HS-5 (cell line): ENCODE measurements around the gene DIS3L2.
"Not testable (repeated sequence)": the region's sequence is repeated elsewhere in the genome, so short reads cannot be mapped to it uniquely, and the experiment has no call there.

Experiments
- DNase-seq: peaks from one replicate; pipeline ENCODE4 v3.0.0-alpha.2; 2012; ENCODE audit warnings: low read depth

The DIS3L2 gene

DNA sequence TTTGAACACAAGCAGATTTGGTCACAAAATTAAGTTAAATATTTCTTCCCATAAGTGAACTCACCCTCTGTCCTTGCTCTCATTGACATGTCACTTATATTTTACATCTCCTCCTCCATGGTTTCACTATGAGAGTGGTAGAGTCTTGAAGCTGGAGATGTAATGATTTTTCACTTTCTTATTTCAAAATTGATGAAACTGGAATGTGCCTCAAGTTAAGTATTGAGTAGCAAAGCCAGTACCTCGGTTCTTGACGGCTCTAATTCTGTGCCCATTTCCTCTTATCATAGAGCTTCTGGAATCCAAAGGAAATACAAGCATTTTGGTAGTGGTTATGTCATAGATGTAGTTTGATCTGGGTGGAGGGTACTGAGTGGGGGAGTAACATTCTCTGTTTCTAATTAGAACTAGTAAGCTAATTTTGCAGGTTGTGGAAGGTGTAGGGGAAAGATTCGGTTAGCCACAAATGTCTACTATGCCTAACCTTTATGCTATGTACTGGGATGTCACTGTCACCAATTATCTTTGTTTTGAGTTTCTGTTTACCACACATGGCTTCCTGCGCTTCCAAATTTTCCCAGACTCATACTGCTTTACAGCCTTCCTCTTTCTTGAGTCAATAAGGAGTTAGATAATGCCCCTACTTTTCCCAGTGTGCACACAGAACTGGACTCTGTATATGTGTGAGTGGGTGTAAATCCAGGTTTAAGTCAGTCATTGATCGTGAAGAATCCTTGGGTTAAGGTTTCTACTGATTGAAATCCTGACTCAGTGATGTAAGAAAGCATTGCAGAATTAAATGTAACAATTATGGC lies 96.8 kb downstream of the DIS3L2 start:
- no peak for DNase-seq

DNA sequence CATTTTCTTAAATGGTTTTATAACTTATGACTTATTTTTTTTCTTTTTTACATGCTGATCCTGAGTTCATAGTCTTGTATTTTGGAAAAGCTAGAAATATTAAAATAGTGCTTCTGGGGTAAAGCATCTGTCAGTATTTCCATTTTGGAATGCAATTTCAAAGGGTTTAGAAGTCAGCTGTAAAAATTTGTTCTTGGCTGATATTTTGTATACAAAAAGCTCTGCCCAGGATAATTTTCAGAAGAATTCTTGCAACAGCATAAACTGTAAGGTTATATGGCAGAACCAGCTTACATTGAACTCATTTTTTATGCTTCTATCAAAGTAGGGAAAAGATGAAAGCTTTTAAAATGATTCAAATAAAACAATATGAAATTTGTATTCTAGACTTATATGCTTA lies 97.4 kb downstream of the DIS3L2 start:
- no peak for DNase-seq

DNA sequence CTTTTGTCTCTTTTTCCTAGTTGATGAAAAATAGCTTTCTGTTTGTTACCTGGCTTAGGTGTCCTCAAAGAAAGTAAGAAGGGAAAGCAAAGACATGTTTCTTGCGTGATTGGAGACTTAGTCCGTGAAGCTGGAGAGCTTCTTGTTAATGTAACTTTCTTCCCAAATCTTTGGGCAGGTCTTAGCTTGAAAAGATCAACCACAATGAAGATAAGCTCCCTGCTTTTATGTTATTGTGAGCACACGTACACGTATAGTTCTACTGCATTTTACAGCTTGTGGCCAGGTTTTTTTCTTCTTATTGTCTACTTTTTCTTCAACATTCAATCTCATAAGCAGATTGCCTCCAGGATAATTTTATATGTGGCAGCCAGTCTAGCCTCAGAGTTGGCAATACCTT lies 99.8 kb downstream of the DIS3L2 start:
- DNase-seq: no peak

DNA sequence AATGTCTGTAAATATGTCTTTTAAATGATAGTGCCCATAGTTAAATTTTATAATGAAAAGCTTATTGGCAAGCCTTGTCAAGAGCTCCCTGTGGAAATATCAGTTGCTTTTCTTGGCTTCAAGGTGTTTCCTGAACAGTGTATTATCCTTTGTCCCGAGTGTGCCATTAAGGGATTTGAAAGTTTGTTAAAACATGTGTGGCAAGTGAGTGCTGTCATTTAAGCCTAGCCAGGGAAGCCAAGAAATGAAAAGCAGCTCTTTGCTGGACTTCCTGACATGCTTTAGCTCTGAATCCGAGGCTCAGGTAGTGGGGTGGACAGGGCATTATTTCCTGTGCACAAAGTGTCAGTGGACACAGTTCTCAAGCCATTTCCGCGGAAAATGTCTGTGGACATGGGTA lies 111.5 kb downstream of the DIS3L2 start:
- no peak for DNase-seq

DNA sequence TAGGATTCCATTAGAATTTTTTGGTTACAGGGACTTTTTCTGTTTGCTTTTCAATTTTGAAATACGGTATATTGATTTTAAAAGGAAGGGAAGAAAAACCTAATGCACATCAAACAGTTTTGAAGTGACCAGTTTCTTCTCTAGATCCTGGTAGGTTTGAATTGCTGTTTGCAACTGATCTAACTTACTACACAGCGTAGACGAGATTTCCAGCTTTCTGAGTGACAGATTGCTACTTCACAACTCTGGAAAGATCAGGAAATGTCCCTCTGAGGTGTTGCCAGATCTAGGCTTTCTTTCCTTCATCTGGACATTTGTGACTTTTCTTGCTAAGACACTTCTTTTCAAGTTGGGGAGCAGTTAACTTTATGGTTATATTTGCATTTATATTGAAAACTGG lies 112.2 kb downstream of the DIS3L2 start:
- no peak for DNase-seq

DNA sequence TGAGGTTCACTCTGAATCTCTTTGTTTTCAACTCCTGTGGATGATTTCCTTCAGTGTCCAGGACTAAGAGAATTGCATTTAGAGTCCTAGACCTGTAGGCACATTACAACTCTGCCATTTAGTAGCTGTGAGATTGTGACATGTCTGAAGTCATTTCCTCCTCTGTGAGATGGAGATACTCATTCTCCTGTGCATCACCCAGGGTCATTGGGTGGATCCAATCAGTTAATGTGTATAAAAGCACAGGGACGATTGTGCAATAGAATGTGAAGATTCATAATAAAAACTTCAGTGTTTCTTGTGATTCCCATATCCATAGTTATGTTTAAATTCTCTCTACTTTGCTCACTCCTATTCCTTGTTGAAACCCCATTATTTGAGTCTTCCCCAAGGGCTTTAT lies 113.6 kb downstream of the DIS3L2 start:
- DNase-seq: peak; percentile 34

DNA sequence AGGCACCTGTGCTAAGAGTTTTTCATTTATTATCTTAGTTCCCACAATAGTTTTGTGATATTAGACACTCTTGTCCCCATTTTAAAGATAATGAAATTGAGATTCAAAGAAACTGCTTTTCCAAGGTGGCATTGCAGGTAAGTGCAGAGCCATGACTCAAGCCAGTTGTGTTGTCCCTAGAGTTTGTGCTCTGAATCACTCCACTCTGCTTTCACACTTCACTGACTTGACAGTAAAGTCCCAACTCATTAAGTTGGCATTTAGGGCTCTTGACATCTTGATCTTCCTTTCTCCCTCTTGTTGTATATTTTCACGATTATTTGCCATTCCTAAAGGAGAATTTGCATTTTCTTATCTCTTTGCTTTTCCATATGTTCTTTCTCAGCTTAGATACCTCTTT lies 114.3 kb downstream of the DIS3L2 start:
- DNase-seq: no peak

DNA sequence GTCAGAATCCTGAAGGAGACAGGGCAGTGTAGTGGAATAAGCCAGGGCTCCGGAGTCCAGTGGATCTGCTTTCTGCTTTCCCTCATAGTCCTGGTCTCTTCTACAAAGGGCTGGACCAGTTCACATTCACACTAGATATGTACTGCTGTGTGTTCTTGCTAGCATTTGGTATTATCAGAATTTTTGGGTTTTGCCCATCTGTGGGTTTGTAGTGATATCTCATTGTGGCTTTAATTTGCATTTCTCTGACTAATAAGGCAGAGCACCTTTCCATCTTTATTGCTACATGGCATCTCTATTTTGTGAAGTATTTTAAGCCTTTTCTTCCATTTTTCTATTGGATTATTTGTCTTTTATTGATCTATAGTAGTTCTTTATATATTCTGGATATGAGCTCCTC lies 114.8 kb downstream of the DIS3L2 start:
- no peak for DNase-seq

DNA sequence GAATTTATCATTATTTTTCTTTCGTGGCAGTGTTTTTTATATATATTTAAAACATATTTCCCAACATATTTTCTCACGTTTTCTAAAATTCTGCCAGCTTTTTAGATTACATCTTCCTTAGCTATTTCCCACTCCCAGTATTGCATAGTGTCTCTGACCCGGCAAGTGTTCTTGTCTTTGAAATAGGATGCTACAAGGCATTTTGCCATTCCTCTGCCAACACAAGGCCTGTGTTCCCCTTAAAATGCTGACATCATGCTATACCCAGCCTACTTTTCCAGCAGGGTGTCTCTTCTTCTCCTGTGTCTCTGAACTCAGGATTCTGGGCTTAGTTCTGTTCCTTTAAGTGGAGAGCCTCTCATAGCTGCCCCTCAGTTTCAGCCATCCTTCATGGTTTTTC lies 115.2 kb downstream of the DIS3L2 start:
- no peak for DNase-seq

DNA sequence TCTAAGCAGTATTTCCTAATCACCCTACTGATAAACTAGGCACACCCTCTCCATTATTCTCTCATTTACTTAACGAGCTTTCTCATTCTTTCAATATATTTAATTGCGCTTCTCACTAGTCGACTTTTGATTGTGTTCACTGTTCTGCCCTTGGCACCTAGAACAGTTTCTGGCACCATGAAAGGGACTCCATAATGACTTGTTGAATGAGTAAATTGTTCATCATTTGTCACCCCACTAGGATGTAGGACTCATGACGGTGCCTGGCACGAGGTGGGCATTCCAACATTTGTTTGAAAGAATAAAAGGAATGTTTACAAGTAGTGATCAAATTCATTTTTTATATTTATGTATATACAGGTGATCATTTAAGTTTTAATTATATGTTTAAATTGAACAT lies 123.7 kb downstream of the DIS3L2 start:
- no peak for DNase-seq

DNA sequence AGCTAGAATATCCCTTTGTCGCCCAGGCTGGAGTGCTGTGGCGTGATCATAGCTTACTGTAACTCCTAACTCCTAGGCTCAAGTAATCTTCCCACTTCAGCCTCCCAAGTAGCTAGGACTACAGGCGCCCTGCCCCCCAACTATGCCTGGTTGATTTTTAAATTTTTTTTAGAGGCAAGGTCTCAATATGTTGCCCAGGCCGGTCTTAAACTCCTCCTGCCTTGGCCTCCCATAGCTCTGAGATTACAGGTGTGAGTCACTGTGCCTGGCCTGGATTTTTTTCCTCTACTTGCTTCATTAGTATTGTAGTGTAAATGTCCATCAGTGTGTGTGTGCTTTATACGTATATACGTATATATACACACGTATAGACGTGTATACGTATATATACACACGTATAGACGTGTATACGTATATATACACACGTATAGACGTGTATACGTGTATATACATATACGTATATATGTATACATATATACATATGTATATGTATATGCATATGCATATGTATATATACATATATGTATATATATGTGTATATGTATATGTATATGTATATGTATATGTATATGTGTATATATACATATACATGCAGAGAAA lies 124.4 kb downstream of the DIS3L2 start:
- no peak for DNase-seq

DNA sequence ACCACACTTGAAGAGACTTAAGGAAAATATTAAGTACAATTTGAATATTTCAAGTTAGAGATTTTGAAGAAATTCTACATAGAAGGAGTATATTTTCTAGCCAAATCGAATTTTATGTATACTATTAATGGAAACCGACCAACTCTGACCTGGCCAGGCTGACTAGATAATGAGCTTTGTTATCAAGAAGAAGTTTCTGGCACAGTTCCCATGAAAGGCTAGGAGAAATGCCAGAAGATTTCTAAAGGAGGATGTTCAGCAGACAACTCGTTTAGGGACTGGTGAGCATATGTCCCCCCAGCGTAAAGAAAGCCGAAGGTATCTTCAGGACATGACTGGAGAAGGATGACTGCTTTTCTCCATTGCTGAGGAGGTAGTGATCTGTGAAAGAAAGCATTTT lies 127.3 kb downstream of the DIS3L2 start:
- no peak for DNase-seq

DNA sequence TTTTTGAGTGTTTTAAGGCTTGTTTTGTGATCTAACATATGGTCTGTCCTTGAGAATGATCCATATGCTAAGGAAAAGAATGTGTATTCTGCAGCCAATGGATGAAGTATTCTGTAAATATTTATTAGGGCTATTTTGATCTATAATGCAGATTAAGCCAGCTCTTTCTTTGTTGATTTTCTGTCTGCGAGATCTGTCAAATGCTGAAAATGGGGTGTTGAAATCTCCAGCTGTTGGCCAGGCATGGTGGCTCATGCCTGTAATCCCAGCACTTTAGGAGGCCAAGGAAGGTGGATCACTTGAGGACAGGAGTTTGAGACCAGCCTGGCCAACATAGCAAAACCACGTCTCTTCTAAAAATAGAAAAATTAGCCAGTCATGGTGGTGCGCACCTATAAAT lies 132.7 kb downstream of the DIS3L2 start:
- no peak for DNase-seq

DNA sequence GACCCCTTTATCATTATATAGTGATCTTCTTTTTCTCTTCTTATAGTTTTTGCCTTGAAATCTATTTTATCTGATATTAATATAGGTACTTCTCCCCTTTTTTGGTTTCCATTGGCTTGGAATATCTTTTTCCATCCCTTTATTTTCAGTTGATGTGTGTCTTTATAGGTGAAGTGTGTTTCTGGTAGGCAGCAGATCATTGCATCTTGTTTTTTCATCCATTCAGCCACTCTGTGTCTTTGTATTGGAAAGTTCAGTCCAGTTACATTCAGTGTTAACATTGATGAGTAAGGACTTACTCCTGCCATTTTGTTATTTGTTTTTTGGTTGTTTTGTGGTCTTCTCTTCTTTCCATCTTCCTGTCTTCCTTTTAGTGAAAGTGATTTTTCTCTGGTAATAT lies 133.4 kb downstream of the DIS3L2 start:
- DNase-seq: no peak

DNA sequence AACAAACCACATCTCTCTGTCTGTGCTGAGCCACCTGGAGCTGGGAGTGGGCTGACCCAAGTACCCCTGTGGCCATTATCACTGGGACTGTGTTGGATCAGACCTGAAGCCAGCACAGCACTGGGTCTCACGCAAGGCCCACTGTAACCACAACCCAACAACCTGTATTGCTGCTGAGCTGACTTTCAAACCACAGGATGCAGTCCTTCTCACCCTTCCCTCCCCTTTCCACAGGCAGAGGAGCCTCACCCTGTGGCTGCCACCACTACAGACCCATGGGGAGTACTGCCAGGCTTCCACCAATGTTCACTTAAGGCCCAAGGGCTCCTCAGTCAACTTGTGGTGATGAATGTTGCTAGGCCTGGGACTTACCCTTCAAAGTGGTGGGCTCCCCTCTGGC lies 135.7 kb downstream of the DIS3L2 start:
- no peak for DNase-seq

DNA sequence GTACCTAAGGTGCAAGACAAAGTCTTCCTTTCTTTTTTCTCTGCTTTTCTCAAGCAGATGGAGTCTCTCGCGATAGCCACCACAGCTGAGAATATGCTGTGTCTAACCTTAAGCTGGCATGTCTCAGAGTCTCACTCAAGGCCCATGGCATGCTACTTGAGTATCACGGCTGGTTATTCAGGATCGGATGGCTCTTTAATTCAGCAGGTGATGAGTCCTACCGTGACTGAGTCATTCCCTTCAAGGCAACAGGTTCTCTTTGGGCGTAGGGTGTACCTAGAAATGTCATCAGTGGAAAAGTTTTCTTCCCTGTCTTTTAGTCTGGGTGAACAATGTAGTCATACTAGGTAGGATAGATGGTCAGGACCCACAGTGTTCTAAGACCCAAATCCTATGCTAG lies 136.2 kb downstream of the DIS3L2 start:
- DNase-seq: no peak

DNA sequence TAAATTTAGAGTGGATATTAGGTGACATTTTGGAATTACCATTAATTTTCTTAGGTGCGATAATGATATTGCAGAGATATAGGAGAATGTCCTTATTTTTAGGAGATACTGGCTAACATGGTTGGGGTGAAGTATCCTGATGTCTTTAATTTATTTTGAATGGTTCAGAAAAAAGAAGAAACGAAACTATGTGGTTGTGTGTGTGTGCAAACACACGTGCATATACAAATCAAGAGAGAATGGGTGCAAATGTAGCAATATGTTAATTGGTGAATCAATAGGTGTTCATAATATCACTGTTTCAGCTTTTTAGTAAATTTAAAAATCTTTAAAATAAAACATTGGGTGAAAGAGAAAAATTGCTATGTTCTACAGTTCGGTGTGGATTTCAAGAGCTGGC lies 140.9 kb downstream of the DIS3L2 start:
- no peak for DNase-seq

DNA sequence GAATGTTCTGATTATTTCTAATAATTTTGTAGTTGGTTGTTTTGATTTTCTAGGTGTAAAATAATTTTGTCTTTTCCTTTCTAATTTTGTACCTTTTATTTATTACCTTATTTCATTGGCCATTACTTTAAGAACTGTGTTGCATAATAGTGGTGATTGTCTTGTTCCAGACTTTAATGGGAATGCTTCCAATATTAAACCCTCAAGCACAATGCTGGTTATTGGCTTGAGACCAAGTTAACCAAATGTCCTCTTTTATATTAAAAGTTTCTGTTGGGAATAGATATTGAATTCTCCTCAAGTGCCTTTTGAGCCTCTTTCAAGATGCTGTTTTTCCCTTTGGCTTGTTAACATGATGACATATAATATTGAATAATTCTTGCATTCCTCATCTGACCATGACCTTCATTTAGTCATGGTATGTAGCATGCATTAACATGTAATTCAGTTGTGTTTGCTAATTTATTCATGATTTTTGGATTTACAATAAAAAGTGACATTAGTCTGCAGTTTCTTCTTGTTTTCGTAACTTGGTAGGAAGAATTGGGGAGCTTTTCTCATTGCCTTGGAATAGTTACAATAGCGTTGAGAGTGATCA lies 141.7 kb downstream of the DIS3L2 start:
- no peak for DNase-seq

DNA sequence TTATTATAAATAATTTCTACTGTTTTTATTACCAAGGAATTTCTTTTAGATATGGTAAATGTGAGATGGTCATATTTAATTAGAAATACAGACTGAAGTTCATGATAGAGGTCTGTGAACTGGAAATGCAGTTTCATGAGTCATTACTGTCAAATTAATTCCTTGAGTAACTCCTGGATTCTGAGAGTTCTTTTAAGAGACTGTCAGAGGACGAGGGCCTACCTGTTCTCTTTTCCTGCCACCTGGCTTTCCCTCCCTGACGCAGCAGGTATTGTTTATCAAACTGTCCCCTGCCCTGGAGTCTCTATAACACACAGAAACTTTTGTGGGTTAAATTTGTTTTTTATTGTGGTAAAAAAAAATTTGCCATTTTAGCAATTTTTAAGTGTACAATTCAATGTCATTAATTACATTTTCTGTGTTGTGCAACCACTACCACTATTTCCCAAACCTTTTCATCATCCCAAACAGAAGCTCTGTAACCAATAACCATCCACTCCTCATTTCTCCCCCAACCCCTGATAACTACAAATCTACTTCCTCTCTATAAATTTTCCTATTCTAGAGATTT lies 142.6 kb downstream of the DIS3L2 start:
- no peak for DNase-seq

DNA sequence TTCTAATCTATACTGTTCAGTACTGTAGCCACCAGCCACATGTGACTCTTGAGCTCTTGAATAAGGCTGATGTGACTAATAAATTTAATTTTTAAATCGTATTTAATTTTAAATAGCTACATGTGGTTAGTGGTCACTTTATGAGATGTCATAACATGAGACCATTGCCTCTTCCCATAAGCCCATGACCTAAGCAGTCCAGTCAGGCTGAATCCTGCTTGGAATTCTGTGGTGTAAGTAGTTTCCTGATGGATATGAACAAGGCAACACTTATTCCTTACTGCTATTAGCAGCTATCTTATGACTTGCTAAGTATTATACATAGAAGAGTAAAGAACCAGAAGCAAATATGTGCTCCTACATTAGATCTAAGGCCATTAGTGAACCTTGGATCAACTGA lies 150.0 kb downstream of the DIS3L2 start:
- DNase-seq: no peak

DNA sequence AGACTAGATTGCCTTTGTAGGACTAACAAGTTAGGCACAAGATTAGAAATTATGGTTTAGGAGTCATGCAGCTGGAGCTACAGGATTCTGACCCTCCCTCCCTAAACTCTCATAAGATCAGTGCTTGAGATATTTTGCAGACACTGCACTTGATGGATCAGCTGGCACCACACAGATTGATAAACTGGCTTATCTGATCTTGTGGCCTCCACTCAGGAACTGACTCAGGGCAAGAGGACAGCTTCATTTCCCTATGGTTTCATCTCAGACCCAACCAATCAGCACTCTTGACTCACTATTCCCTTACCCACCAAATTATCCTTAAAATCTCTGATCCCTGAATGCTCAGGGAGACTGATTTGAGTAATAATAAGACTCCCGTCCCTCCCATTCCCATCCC lies 152.3 kb downstream of the DIS3L2 start:
- no peak for DNase-seq

DNA sequence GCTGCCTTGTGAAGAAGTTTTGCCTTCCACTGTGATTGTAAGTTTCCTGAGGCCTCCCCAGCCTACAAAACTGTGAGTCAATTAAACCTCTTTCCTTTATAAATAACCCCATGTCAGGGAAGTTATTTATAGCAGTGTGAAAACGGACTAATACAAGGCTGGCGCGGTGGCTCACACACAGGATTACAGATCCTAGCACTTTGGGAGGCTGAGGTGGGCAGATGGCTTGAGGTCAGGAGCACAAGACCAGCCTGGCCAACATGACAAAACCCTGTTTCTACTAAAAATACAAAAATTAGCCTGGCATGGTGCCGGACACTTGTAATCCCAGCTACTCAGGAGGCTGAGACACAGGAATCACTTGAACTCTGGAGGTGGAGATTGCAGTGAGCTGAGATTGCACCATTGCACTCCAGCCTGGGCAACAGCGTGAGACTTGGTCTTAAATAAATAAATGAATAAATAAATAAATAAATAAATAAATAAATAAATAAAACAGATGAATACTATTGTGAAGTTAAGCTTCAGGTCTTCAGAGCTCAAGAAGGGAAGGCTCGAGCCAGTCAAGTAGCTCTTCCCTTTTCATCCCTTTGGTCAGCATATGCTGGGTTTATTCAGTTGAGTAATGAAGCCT lies 154.3 kb downstream of the DIS3L2 start:
- not testable (repeated sequence) for DNase-seq

DNA sequence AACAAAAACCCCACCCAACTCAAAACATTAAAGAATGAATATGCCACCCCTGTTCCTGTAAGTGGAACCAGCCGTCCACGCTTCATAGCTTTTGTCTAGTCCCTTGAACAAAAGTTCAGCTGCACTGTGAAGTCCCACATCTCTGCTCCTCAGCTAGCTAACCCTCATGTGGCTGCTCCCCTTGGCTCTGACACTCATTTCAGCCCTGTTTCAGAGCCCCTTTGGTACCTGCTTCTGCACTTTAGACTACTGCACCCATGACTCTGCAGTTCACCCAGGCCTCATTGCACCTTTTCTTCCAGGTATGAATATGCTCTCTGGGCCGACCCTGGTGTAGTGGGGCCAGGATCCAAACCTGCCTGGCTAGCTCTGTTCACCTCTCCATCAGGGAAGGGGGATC lies 155.3 kb downstream of the DIS3L2 start:
- no peak for DNase-seq
